Uterus (tissue), 4 donors: ENCODE results near the gene FMN1. TPM values are rescaled to one million over a fixed set of nuclear protein-coding genes. Genes with fewer than 3 reads are reported as not detected.
A peak's percentile ranks its signal among the peaks of the same experiment; 100 is the strongest.

Source experiments
- DNase-seq, 2 donors: peaks; one replicate each; pipeline ENCODE4 v3.0.0-alpha.2; 2019 to 2020
- H3K27ac ChIP-seq, 2 donors: fragments of 200-600 bp; sonication (generic); 1 replicate in 1 of 2; 2 replicates in 1 of 2; pipeline ENCODE4 v1.5.1; 2016 to 2018
- H3K27me3 ChIP-seq, 2 donors: fragments of 200-600 bp; sonication (generic); one replicate each; pipeline ENCODE4 v1.5.1; 2018 to 2019; ENCODE audit warnings: control low read depth in 1 of 2
- H3K36me3 ChIP-seq, 2 donors: fragments of 200-600 bp; sonication (generic); one replicate each; pipeline ENCODE4 v1.5.1; 2019; ENCODE audit warnings: control low read depth in 1 of 2
- H3K4me1 ChIP-seq, 2 donors: fragments of 200-600 bp; sonication (generic); one replicate each; pipeline ENCODE4 v1.5.1; 2018 to 2019; ENCODE audit warnings: control low read depth in 1 of 2
- H3K4me3 ChIP-seq, 2 donors: fragments of 200-600 bp; sonication (generic); 1 replicate in 1 of 2; 2 replicates in 1 of 2; pipeline ENCODE4 v1.5.1; 2018 to 2019; ENCODE audit warnings: mild to moderate bottlenecking in 1 of 2
- H3K9me3 ChIP-seq, 2 donors: fragments of 200-600 bp; sonication (generic); one replicate each; pipeline ENCODE4 v1.5.1; 2019; ENCODE audit warnings: control low read depth in 1 of 2
- POLR2A ChIP-seq, 2 donors: fragments of 450-650 bp; IDR thresholded peaks; one replicate each; pipeline ENCODE4 v1.6.1; 2016; ENCODE audit warnings: antibody characterized with exemption in 2 of 2, mild to moderate bottlenecking in 1 of 2, moderate library complexity in 1 of 2
- intact Hi-C: fragments of 100-400 bp; cut with DNase I; formaldehyde crosslinking; loops from one replicate; pipeline ENCODE4 v1.15.1; 2023; ENCODE audit warnings: low total_unique reads
- total RNA-seq, 4 donors: library from RNA; depleted of rRNA in 3 of 4; stranded (reverse); fragments of >200 nt in 3 of 4; gene quantifications; one replicate each; pipeline versions ENCODE4 v1.1.0 to v1.2.4, GENCODE V29; 2014 to 2023
- TF ChIP-seq, protein P1 (sequence below), 4 experiments: fragments of 200-600 bp in 2 of 4; fragments of 450-650 bp in 2 of 4; sonication (generic) in 2 of 4; IDR thresholded peaks; one replicate each; pipeline ENCODE4 v1.5.1; 2016 to 2019; ENCODE audit warnings: antibody characterized with exemption in 4 of 4, mild to moderate bottlenecking in 2 of 4, moderate library complexity in 1 of 4
- donor health status: DM: yes; HTN: yes; CAD: no.

FMN1 gene
- total RNA-seq, 4 donors from 2014 or later, result 1.3 to 9.3 (median 5.0) TPM

DNA sequence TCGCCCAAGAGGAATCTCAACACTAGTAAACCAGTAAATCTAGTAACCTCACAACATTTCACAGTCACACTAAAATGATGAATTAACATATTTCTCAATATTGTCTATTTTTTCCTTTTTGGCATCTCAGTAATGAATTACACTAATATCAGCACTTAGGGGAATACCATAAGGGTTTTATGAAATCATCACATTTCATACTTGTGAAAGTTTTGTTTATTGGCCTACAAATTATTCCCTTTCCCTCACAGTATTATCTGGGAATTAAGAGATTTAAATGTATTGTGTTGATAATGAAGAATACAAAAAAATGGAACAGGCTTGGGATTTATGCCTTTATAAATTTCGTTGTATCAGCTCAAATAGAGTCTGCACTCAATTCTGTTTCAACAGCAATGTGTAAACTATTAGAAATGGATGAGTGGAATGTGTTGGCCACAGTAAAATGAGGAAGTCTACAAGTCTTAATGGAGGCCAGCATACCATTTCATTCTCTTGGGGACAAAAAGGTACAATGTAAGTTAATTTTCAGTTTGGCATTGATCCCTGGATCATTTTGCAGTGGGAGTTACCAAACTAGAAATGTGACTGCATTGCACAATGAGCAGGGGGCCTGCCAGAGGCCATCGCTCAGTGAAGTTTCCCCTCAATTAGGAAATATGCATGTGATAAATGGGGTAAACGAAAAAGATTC is 195.4 kb downstream of the FMN1 start:
- no peak for TF ChIP-seq POLR2A (IDR thresholded peaks at IDR 0.05)
- TF ChIP-seq, protein P1, sequence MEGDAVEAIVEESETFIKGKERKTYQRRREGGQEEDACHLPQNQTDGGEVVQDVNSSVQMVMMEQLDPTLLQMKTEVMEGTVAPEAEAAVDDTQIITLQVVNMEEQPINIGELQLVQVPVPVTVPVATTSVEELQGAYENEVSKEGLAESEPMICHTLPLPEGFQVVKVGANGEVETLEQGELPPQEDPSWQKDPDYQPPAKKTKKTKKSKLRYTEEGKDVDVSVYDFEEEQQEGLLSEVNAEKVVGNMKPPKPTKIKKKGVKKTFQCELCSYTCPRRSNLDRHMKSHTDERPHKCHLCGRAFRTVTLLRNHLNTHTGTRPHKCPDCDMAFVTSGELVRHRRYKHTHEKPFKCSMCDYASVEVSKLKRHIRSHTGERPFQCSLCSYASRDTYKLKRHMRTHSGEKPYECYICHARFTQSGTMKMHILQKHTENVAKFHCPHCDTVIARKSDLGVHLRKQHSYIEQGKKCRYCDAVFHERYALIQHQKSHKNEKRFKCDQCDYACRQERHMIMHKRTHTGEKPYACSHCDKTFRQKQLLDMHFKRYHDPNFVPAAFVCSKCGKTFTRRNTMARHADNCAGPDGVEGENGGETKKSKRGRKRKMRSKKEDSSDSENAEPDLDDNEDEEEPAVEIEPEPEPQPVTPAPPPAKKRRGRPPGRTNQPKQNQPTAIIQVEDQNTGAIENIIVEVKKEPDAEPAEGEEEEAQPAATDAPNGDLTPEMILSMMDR (IDR thresholded peaks at IDR 0.05), result no peak
- H3K4me3 ChIP-seq, result no peak overlapping the region
- H3K4me1 ChIP-seq, result no peaks in the 10 kb centered on the region
- DNase-seq, result peak in 1 of 2 donors; percentile 18
- no peak overlapping the region for H3K27ac ChIP-seq
- no peaks in the 10 kb centered on the region for H3K9me3 ChIP-seq
- no peaks in the 10 kb centered on the region for H3K36me3 ChIP-seq
- no peaks in the 10 kb centered on the region for H3K27me3 ChIP-seq
- intact Hi-C loops, result loop anchor here (10.0 kb wide), 1 partner anchor 334 kb away; no protein-coding TSS in a partner anchor

DNA sequence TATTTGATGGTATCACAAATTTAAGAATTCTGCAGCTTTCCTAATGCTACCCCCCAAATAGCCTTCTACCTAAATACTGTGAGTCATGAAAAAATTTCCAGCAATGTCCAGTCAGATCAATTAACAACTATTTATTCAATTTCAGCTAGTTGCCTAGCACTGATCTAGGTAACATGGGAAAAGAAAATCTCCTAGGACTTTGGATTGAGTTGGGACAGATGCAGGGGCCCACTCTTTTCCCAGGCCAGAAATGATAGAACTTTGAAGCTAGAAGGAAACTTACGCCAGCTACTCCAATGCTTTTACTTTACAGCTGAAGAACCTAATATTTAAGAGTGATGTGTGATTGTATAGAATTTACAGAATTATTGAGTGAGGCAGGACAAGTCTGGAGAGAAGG is 196.3 kb downstream of the FMN1 start:
- DNase-seq, result no peak
- TF ChIP-seq, protein P1 (IDR thresholded peaks at IDR 0.05), result no peak
- TF ChIP-seq POLR2A (IDR thresholded peaks at IDR 0.05), result no peak
- intact Hi-C loops, result loop anchor here (10.0 kb wide), 1 partner anchor 333 kb away; no protein-coding TSS in a partner anchor

DNA sequence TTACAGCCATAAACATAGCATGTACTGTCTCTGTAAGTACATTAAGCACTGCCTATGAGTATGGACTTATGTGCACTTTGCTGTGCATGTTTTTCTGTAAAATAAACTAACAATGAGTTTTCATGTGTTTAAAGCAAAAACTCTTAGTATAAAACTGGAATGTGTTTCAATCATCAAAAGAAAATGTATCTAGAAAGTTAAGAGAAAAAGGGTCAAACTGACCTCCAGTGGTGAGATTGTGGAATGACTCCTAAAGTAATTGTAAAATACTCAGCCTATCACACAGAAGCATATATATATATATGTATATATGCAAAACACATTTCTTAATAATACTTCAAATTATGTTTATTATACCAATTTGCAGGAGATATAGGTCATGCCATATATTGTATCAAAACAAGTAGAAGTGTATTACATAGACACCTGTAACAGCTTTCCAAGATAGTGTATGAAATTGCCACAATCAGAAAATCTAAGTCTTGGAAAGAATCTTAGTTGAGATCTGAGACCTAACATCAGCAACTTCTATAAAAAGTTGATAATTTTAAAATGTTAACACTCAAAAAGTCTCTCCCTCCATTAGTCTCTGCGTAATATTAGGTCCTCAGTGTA is 199.6 kb downstream of the FMN1 start:
- DNase-seq, result no peak
- H3K9me3 ChIP-seq, result no peaks in the 10 kb centered on the region
- no peak overlapping the region for H3K27ac ChIP-seq
- TF ChIP-seq, protein P1 (IDR thresholded peaks at IDR 0.05), result peak; percentile 40 to 50 (median 46)
- no peak for TF ChIP-seq POLR2A (IDR thresholded peaks at IDR 0.05)
- no peaks in the 10 kb centered on the region for H3K27me3 ChIP-seq
- H3K36me3 ChIP-seq, result no peaks in the 10 kb centered on the region
- intact Hi-C loops, result loop anchor here (10.0 kb wide), 1 partner anchor 330 kb away; no protein-coding TSS in a partner anchor
- no peak overlapping the region for H3K4me3 ChIP-seq
- peaks cover 0 to 4% of the 10 kb centered on the region in 2 donors for H3K4me1 ChIP-seq

More for the DNA sequence above, 196.3 kb downstream of the FMN1 start:
- Histone ChIP-seq H3K4me1 (no peaks in the 10 kb centered on the region), H3K9me3 (no peaks in the 10 kb centered on the region), H3K27ac (no peak overlapping the region), H3K4me3 (no peak overlapping the region), H3K36me3 (no peaks in the 10 kb centered on the region), H3K27me3 (no peaks in the 10 kb centered on the region)

DNA sequence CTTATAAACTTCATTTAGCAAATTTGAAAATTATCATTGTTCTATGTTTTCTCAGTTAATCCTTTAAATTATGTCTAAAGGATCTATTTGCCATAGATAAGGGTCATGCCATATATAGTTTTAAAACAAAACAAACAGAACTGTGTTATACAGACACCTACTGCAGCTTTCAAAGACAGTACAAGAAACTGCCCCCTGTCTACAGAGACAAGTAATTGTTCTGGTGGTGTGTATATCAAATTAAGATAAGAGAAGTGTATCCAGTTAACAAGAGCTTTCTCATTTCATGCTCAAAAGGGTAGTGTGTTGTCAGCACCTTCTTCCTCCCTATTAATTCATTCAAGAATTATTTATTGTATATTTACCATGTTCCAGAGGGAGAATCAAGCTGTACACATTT is 201.2 kb downstream of the FMN1 start:
- TF ChIP-seq POLR2A (IDR thresholded peaks at IDR 0.05), result no peak
- TF ChIP-seq, protein P1 (IDR thresholded peaks at IDR 0.05), result peak in 1 of 4 experiments; percentile 23
- intact Hi-C loops, result loop anchor here (10.0 kb wide), 1 partner anchor 328 kb away; no protein-coding TSS in a partner anchor

DNA sequence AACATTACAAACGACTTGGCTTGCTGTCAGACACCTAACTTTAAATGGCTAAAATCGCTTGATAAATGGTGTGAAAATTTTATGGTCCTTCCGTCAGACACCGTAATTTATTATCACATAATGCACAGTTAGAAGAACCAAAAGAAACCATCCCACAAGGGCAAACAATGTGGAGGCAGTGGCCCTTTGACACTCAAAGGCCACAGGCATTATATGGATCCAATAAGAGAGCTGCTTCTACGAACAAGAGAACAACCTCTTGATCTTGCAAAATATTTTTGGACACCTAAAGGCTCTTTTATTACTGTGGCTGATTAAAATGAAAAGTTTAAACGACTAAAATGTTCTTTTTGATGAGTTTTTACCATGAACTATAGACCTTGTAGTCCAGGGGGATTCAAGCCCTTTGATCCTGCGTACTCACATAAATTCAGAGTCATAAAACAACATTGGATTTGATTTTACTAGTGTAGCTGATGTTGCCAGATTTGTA is 202.8 kb downstream of the FMN1 start:
- intact Hi-C loops, result loop anchor here (10.0 kb wide), 1 partner anchor 327 kb away; no protein-coding TSS in a partner anchor
- no peak for TF ChIP-seq POLR2A (IDR thresholded peaks at IDR 0.05)
- peaks cover 0 to 4% of the 10 kb centered on the region in 2 donors for H3K4me1 ChIP-seq
- H3K9me3 ChIP-seq, result no peaks in the 10 kb centered on the region
- no peaks in the 10 kb centered on the region for H3K27me3 ChIP-seq
- H3K4me3 ChIP-seq, result no peak overlapping the region
- DNase-seq, result peak; percentile 20 to 28
- H3K36me3 ChIP-seq, result no peaks in the 10 kb centered on the region
- H3K27ac ChIP-seq, result peak overlapping the region in 1 of 2 donors; percentile 7

More for the DNA sequence above, 201.2 kb downstream of the FMN1 start:
- peaks cover 0 to 4% of the 10 kb centered on the region in 2 donors for H3K4me1 ChIP-seq
- no peaks in the 10 kb centered on the region for H3K9me3 ChIP-seq
- no peaks in the 10 kb centered on the region for H3K27me3 ChIP-seq
- no peak for DNase-seq
- no peaks in the 10 kb centered on the region for H3K36me3 ChIP-seq
- no peak overlapping the region for H3K27ac ChIP-seq
- H3K4me3 ChIP-seq, result no peak overlapping the region
